ENCODE measurements around the gene FGF18. TPM values are rescaled to one million over a fixed set of nuclear protein-coding genes. Genes with fewer than 3 reads are reported as not detected.

Gene FGF18
- total RNA-seq, 1 donor from 2014 or later: 0.06 TPM

DNA sequence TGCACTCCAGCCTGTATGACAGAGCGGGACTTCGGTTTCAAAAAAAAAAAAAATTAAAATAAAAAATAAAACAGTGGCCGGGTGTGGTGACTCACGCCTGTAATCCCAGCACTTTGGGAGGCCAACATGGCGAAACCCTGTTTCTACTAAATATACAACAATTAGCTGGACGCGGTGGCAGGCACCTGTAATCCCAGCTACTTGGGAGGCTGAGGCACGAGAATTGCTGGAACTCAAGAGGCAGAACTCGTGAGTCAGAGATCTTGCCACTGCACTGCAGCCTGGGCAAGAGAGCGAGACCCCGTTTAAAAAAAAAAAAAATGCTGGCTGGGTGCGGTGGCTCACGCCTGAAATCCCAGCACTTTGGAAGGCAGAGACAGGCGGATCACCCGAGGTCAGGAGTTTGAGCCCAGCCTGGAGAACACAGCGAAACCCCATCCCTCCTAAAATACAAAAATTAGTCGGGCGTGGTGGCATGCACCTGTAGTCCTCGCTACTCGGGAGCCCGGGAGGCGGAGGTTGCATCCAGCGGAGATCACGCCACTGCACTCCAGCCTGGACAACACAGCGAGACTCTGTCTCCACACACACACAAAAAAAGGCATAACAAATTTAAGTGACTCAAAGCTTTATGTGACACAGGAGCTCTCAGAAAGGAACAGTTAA, 33.3 kb upstream of the FGF18 start:
- no peak overlapping the region for H2AFZ ChIP-seq (replicated peaks)
- TF ChIP-seq EZH2 (IDR thresholded peaks at IDR 0.05): no peak
- no peak for TF ChIP-seq EZH2phosphoT487 (IDR thresholded peaks at IDR 0.05)
- TF ChIP-seq, protein P1, sequence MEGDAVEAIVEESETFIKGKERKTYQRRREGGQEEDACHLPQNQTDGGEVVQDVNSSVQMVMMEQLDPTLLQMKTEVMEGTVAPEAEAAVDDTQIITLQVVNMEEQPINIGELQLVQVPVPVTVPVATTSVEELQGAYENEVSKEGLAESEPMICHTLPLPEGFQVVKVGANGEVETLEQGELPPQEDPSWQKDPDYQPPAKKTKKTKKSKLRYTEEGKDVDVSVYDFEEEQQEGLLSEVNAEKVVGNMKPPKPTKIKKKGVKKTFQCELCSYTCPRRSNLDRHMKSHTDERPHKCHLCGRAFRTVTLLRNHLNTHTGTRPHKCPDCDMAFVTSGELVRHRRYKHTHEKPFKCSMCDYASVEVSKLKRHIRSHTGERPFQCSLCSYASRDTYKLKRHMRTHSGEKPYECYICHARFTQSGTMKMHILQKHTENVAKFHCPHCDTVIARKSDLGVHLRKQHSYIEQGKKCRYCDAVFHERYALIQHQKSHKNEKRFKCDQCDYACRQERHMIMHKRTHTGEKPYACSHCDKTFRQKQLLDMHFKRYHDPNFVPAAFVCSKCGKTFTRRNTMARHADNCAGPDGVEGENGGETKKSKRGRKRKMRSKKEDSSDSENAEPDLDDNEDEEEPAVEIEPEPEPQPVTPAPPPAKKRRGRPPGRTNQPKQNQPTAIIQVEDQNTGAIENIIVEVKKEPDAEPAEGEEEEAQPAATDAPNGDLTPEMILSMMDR (IDR thresholded peaks at IDR 0.05): no peak
- no peaks in the 10 kb centered on the region for H3K27me3 ChIP-seq
- H3K4me2 ChIP-seq: peak overlapping the region; percentile 77
- H3K36me3 ChIP-seq: no peaks in the 10 kb centered on the region
- peak overlapping the region; percentile 77 for H3K4me3 ChIP-seq
- H3K9ac ChIP-seq: no peak overlapping the region
- no peaks in the 10 kb centered on the region for H3K9me3 Mint-ChIP-seq
- peaks cover 45% of the 10 kb centered on the region for H3K79me2 ChIP-seq (ENCODE audit: low read depth)
- H3K4me3 Mint-ChIP-seq: peak overlapping the region; percentile 75
- no peak for DNase-seq (ENCODE audit: low spot score)
- H3K36me3 Mint-ChIP-seq: peaks cover 14% of the 10 kb centered on the region
- no peak overlapping the region for H3K27ac ChIP-seq
- H3K9me3 ChIP-seq (ENCODE audit: low read depth): no peaks in the 10 kb centered on the region
- no peak overlapping the region for H3K27ac Mint-ChIP-seq
- H3F3A ChIP-seq (ENCODE audit: low read depth): no peaks in the 10 kb centered on the region
- H4K20me1 ChIP-seq (ENCODE audit: low read depth): peaks cover 33% of the 10 kb centered on the region
- H3K27me3 Mint-ChIP-seq (ENCODE audit: insufficient read depth, low read depth): peaks cover 6% of the 10 kb centered on the region
- peaks cover 27% of the 10 kb centered on the region for H3K4me1 Mint-ChIP-seq
- H3K4me1 ChIP-seq: peaks cover 17% of the 10 kb centered on the region

DNA sequence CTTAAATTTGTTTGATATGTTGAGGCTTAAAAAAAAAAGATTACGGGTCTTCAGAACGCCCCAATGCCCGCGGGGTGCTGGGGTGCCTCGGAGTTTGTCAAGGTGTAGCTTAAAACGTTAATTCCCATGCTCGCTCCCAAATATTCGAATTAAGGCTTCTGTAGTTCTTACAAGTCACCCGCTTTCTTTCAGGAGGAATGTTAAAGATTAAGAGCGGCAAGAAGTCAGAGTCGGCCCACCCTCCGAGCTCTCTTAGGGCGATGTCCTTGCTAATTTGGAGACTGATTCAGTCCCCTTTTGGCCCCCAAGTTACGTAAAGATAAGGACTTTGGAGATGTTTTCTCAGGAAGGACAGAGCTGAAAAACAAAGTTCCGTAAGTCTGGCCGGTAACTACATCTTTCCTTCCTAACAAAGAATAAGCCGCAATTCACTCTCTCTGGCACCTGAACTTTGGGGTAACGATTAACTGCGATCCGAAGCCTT, 32.5 kb upstream of the FGF18 start:
- H2AFZ ChIP-seq (replicated peaks): peak overlapping the region; percentile 42

DNA sequence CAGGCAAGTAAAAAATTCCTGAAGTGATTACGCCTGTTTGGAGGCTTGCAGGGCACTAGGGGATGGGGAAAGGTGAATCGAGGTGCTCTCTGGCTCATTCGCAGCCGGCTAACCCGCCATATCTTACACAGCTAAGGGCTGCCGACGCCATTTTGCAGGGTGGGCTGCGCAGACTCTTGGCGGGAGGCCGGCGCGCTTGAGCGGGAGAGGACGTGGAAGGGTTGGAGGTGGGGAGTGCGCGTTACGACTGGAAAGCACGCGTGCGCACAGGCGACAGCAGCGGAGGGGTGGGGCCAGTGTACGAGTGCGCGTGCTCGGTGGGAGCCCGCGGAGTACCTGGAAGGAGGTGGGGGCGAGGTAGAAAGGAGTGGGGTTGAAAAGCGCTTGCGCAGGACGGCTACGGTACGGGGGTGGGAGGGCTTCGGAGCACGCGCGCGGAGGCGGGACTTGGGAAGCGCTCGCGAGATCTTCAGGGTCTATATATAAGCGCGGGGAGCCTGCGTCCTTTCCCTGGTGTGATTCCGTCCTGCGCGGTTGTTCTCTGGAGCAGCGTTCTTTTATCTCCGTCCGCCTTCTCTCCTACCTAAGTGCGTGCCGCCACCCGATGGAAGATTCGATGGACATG, 32.0 kb upstream of the FGF18 start, which contains the start of gene NPM1:
TSS of gene NPM1 (plus strand) at position 505 of the 625 bp plus-strand sequence. CDS start at position 605, 100 bp downstream.
- Mint-ChIP-seq H3K4me3 (peak within 1 kb of the TSS; percentile 99), H3K9me3 (no peaks in the 10 kb centered on the region), H3K4me1 (peaks cover 32% of the 10 kb centered on the region), H3K36me3 (peaks cover 19% of the 10 kb centered on the region), H3K27me3 (ENCODE audit: insufficient read depth, low read depth) (peaks cover 6% of the 10 kb centered on the region), H3K27ac (peak within 1 kb of the TSS; percentile 100)
- Histone ChIP-seq H2AFZ (replicated peaks) (peak within 1 kb of the TSS; percentile 42), H3K9me3 (ENCODE audit: low read depth) (no peaks in the 10 kb centered on the region), H3K36me3 (peaks cover 3% of the 10 kb centered on the region), H3K9ac (peak within 1 kb of the TSS; percentile 94), H3F3A (ENCODE audit: low read depth) (no peaks in the 10 kb centered on the region), H3K4me1 (peaks cover 22% of the 10 kb centered on the region), H3K27me3 (no peaks in the 10 kb centered on the region), H3K27ac (peak within 1 kb of the TSS; percentile 87), H3K4me2 (peak within 1 kb of the TSS; percentile 95), H3K79me2 (ENCODE audit: low read depth) (peaks cover 58% of the 10 kb centered on the region), H3K4me3 (peak within 1 kb of the TSS; percentile 77), H4K20me1 (ENCODE audit: low read depth) (peaks cover 46% of the 10 kb centered on the region)
- no peak for TF ChIP-seq EZH2 (IDR thresholded peaks at IDR 0.05)
- TF ChIP-seq, protein P1 (IDR thresholded peaks at IDR 0.05): no peak
- TF ChIP-seq EZH2phosphoT487 (IDR thresholded peaks at IDR 0.05): no peak
- DNase-seq (ENCODE audit: low spot score): peak; percentile 98

More for the DNA sequence above, 32.5 kb upstream of the FGF18 start:
- no peak for TF ChIP-seq EZH2 (IDR thresholded peaks at IDR 0.05)
- TF ChIP-seq, protein P1 (IDR thresholded peaks at IDR 0.05): no peak
- H3K36me3 Mint-ChIP-seq: peaks cover 18% of the 10 kb centered on the region
- H3K27me3 ChIP-seq: no peaks in the 10 kb centered on the region
- peak overlapping the region; percentile 99 for H3K4me3 Mint-ChIP-seq
- H3K27me3 Mint-ChIP-seq (ENCODE audit: insufficient read depth, low read depth): peaks cover 6% of the 10 kb centered on the region
- no peaks in the 10 kb centered on the region for H3K36me3 ChIP-seq
- H3K27ac Mint-ChIP-seq: peak overlapping the region; percentile 100
- peak overlapping the region; percentile 73 for H3K27ac ChIP-seq
- peak overlapping the region; percentile 55 for H3K9ac ChIP-seq
- peak; percentile 62 for DNase-seq (ENCODE audit: low spot score)
- H3K4me2 ChIP-seq: peak overlapping the region; percentile 77
- H3K79me2 ChIP-seq (ENCODE audit: low read depth): peaks cover 52% of the 10 kb centered on the region
- no peaks in the 10 kb centered on the region for H3K9me3 ChIP-seq (ENCODE audit: low read depth)
- H3F3A ChIP-seq (ENCODE audit: low read depth): no peaks in the 10 kb centered on the region
- H3K4me3 ChIP-seq: peak overlapping the region; percentile 77
- H3K9me3 Mint-ChIP-seq: no peaks in the 10 kb centered on the region
- H3K4me1 Mint-ChIP-seq: peaks cover 32% of the 10 kb centered on the region
- H4K20me1 ChIP-seq (ENCODE audit: low read depth): peaks cover 41% of the 10 kb centered on the region
- peaks cover 22% of the 10 kb centered on the region for H3K4me1 ChIP-seq

Data from neural progenitor cell (in vitro differentiated cells).